ENCODE measurements around the gene PTPN18. TPM values are rescaled to one million over a fixed set of nuclear protein-coding genes. Genes with fewer than 3 reads are reported as not detected.

PTPN18 gene
- total RNA-seq, 1 experiment from 2014 or later = 46.5 TPM

GRCh38 chr2:130334026-130334425 is 21.8 kb upstream of the PTPN18 start:
- no TSS peak for BruUV-seq (replicated peaks)
- H3K9me3 Mint-ChIP-seq (ENCODE audit: unreplicated experiment) = no peaks in the 10 kb centered on the region
- no peak overlapping the region for H3K27ac Mint-ChIP-seq (ENCODE audit: unreplicated experiment)
- H3K4me1 Mint-ChIP-seq (ENCODE audit: low read depth, unreplicated experiment) = no peaks in the 10 kb centered on the region
- intact Hi-C loops (cut with micrococcal nuclease; ENCODE audit: unreplicated experiment) = no loop called here
- H3K27me3 ChIP-seq (replicated peaks; ENCODE audit: control insufficient read depth, insufficient read depth, low read length) = no peaks in the 10 kb centered on the region
- no peak for DNase-seq
- POLR2A ChIA-PET = no interaction called here
- H3K4me1 ChIP-seq = no peaks in the 10 kb centered on the region
- no peak overlapping the region for H3K4me3 Mint-ChIP-seq (ENCODE audit: unreplicated experiment)
- no peak overlapping the region for H3K4me3 ChIP-seq (ENCODE audit: low read depth, low read length)
- TF ChIP-seq, protein P1, sequence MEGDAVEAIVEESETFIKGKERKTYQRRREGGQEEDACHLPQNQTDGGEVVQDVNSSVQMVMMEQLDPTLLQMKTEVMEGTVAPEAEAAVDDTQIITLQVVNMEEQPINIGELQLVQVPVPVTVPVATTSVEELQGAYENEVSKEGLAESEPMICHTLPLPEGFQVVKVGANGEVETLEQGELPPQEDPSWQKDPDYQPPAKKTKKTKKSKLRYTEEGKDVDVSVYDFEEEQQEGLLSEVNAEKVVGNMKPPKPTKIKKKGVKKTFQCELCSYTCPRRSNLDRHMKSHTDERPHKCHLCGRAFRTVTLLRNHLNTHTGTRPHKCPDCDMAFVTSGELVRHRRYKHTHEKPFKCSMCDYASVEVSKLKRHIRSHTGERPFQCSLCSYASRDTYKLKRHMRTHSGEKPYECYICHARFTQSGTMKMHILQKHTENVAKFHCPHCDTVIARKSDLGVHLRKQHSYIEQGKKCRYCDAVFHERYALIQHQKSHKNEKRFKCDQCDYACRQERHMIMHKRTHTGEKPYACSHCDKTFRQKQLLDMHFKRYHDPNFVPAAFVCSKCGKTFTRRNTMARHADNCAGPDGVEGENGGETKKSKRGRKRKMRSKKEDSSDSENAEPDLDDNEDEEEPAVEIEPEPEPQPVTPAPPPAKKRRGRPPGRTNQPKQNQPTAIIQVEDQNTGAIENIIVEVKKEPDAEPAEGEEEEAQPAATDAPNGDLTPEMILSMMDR (IDR thresholded peaks at IDR 0.05; ENCODE audit: insufficient read depth in 1 of 2, low read depth in 1 of 2, low read length in 1 of 2, severe bottlenecking in 1 of 2, unreplicated experiment in 1 of 2) = no peak
- CTCF ChIA-PET = interaction anchor here (0.6 to 2.5 kb wide), 2 partner anchors 8 to 188 kb away, joined by 3 to 18 read pairs; partner anchors contain the start of gene IMP4
- peaks cover 6% of the 10 kb centered on the region for H3K27me3 Mint-ChIP-seq (ENCODE audit: insufficient read depth, unreplicated experiment)
- no peaks in the 10 kb centered on the region for H3K9me3 ChIP-seq
- H3K36me3 ChIP-seq (ENCODE audit: control insufficient read depth, insufficient read depth, low read length) = no peaks in the 10 kb centered on the region
- H3K36me3 Mint-ChIP-seq (ENCODE audit: insufficient read depth, unreplicated experiment) = peaks cover 20% of the 10 kb centered on the region

DNA sequence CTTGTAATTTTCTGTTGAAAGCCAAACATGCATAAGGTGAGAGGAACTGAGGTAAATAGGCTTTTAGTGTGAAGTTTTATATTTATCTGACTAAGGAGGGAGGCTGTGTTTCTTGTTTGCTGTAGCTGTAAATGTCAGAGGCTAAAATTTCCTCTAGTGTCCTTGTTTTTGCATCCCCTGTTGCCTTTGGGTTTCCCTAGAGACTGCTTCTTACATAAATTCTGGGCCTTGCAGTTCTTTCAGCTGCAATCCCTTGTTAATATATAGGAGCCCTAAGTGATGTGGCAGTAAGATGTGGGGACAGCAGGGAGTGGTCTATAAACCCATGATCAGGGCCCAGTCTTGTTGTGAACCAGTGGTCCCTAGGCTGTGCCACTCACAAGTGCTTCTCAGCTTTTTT is 20.6 kb upstream of the PTPN18 start:
- CTCF ChIA-PET = interaction anchor here (0.6 kb wide), 1 partner anchor 82 kb away, joined by 3 read pairs; no protein-coding TSS in a partner anchor
- H3K4me1 Mint-ChIP-seq (ENCODE audit: low read depth, unreplicated experiment) = peaks cover 5% of the 10 kb centered on the region
- no peak for DNase-seq
- no peak overlapping the region for H3K4me3 ChIP-seq (ENCODE audit: low read depth, low read length)
- POLR2A ChIA-PET = no interaction called here
- no TSS peak for BruUV-seq (replicated peaks)
- no peaks in the 10 kb centered on the region for H3K27me3 ChIP-seq (replicated peaks; ENCODE audit: control insufficient read depth, insufficient read depth, low read length)
- no peak overlapping the region for H3K4me3 Mint-ChIP-seq (ENCODE audit: unreplicated experiment)
- H3K9me3 ChIP-seq = no peaks in the 10 kb centered on the region
- peaks cover 24% of the 10 kb centered on the region for H3K36me3 Mint-ChIP-seq (ENCODE audit: insufficient read depth, unreplicated experiment)
- no peaks in the 10 kb centered on the region for H3K9me3 Mint-ChIP-seq (ENCODE audit: unreplicated experiment)
- H3K4me1 ChIP-seq = no peaks in the 10 kb centered on the region
- peaks cover 6% of the 10 kb centered on the region for H3K27me3 Mint-ChIP-seq (ENCODE audit: insufficient read depth, unreplicated experiment)
- no peak overlapping the region for H3K27ac Mint-ChIP-seq (ENCODE audit: unreplicated experiment)
- intact Hi-C loops (cut with micrococcal nuclease; ENCODE audit: unreplicated experiment) = no loop called here
- H3K36me3 ChIP-seq (ENCODE audit: control insufficient read depth, insufficient read depth, low read length) = no peaks in the 10 kb centered on the region
- TF ChIP-seq, protein P1 (IDR thresholded peaks at IDR 0.05; ENCODE audit: insufficient read depth in 1 of 2, low read depth in 1 of 2, low read length in 1 of 2, severe bottlenecking in 1 of 2, unreplicated experiment in 1 of 2) = no peak

- peaks cover 32% of the 10 kb centered on the region for H3K36me3 Mint-ChIP-seq (ENCODE audit: insufficient read depth, unreplicated experiment)
Observed at GRCh38 chr2:130336150-130336876, 19.5 kb upstream of the PTPN18 start.

More at GRCh38 chr2:130336150-130336876, 19.5 kb upstream of the PTPN18 start:
- BruUV-seq (replicated peaks) = no TSS peak
- Histone ChIP-seq H3K4me1 (peaks cover 2% of the 10 kb centered on the region; the same call in 1 of the 2 replicates), H3K9me3 (no peaks in the 10 kb centered on the region), H3K27me3 (replicated peaks; ENCODE audit: control insufficient read depth, insufficient read depth, low read length) (no peaks in the 10 kb centered on the region), H3K36me3 (ENCODE audit: control insufficient read depth, insufficient read depth, low read length) (no peaks in the 10 kb centered on the region), H3K4me3 (ENCODE audit: low read depth, low read length) (no peak overlapping the region)
- H3K27ac Mint-ChIP-seq (ENCODE audit: unreplicated experiment) = no peak overlapping the region
- no peaks in the 10 kb centered on the region for H3K9me3 Mint-ChIP-seq (ENCODE audit: unreplicated experiment)
- H3K4me1 Mint-ChIP-seq (ENCODE audit: low read depth, unreplicated experiment) = peaks cover 11% of the 10 kb centered on the region
- POLR2A ChIA-PET = no interaction called here
- intact Hi-C loops (cut with micrococcal nuclease; ENCODE audit: unreplicated experiment) = no loop called here
- H3K4me3 Mint-ChIP-seq (ENCODE audit: unreplicated experiment) = peak overlapping the region; percentile 70
- H3K27me3 Mint-ChIP-seq (ENCODE audit: insufficient read depth, unreplicated experiment) = peaks cover 2% of the 10 kb centered on the region
- DNase-seq = no peak
- TF ChIP-seq, protein P1 (IDR thresholded peaks at IDR 0.05; ENCODE audit: insufficient read depth in 1 of 2, low read depth in 1 of 2, low read length in 1 of 2, severe bottlenecking in 1 of 2, unreplicated experiment in 1 of 2) = no peak
- CTCF ChIA-PET = no interaction called here

Measured in Caco-2 (cell line).